SJCRH30 (cell line): ENCODE results near the gene FGF8. TPM values are rescaled to one million over a fixed set of nuclear protein-coding genes. Genes with fewer than 3 reads are reported as not detected.
"Not testable (repeated sequence)": the region's sequence is repeated elsewhere in the genome, so short reads cannot be mapped to it uniquely, and the experiment has no call there.

Source experiments
- DNase-seq, 2 experiments: peaks; one replicate each; pipeline ENCODE4 v3.0.0-alpha.2; 2015 to 2020
- H3K27ac ChIP-seq: fragments of 250-450 bp; sonication (Bioruptor Pico); 2 replicates; pipeline ENCODE4 v1.5.1; 2020; ENCODE audit warnings: mild to moderate bottlenecking, moderate library complexity
- H3K27me3 ChIP-seq: fragments of 250-450 bp; sonication (Bioruptor Pico); 2 replicates; pipeline ENCODE4 v1.5.1; 2020; ENCODE audit warnings: mild to moderate bottlenecking, moderate library complexity
- H3K36me3 ChIP-seq: fragments of 250-450 bp; sonication (Bioruptor Pico); 2 replicates; pipeline ENCODE4 v1.5.1; 2020; ENCODE audit warnings: mild to moderate bottlenecking, moderate library complexity
- H3K4me1 ChIP-seq: fragments of 250-450 bp; sonication (Bioruptor Pico); 2 replicates; pipeline ENCODE4 v1.5.1; 2020; ENCODE audit warnings: mild to moderate bottlenecking, moderate library complexity
- H3K4me3 ChIP-seq: fragments of 250-450 bp; sonication (Bioruptor Pico); 2 replicates; pipeline ENCODE4 v1.5.1; 2020; ENCODE audit warnings: mild to moderate bottlenecking, moderate library complexity
- H3K9me3 ChIP-seq: fragments of 250-450 bp; sonication (Bioruptor Pico); replicated peaks from 2 replicates; pipeline ENCODE4 v1.5.1; 2020; ENCODE audit warnings: mild to moderate bottlenecking, moderate library complexity
- total RNA-seq: library from RNA; depleted of rRNA; stranded (reverse); fragments of >200 nt; shearing (Covaris generic); gene quantifications from 2 replicates; pipeline ENCODE4 v1.2.3, GENCODE V29; 2014

FGF8 gene
- total RNA-seq, 1 experiment from 2014 or later = 115 TPM

DNA sequence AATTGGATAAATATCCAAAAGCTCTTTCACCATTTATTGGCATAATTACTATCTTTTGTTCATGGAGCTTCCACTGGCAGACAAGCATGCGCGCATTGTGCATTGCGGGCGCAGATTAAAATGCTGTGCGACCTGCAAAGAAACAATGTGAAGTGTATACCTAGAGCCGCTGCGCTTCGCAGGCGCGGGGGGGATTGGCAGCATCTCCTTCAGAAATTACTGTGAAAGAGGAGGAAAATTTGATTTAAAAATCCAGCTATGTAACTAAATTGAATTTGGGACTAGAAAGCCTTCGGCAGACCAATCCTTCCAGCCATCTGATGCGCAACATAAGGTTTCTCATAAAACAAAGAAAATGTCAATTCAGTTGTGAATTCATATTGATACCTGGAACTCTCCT lies 17.6 kb upstream of the FGF8 start:
- Histone ChIP-seq H3K27ac (no peak overlapping the region), H3K36me3 (peaks cover 97% of the 10 kb centered on the region), H3K27me3 (no peaks in the 10 kb centered on the region), H3K9me3 (no peaks in the 10 kb centered on the region), H3K4me3 (no peak overlapping the region), H3K4me1 (no peaks in the 10 kb centered on the region)
- DNase-seq = no peak

DNA sequence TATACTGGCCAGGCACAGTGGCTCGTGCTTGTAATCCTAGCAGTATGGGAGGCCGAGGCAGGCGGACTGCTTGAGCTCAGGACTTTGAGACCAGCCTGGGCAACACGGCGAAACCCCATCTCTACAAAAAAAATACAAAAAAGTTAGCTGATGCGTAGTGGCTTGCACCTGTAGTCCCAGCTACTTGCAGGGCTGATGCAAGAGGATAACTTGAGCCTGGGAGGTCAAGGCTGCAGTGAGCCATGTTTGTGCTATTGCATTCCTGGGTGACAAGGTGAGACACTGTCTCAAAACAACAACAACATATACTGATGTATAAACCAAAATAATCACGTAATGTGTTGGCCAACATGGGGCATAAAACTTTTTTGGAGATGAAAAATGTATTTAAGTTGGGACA lies 13.8 kb upstream of the FGF8 start:
- Histone ChIP-seq H3K9me3 (no peaks in the 10 kb centered on the region), H3K27me3 (no peaks in the 10 kb centered on the region), H3K4me1 (no peaks in the 10 kb centered on the region), H3K4me3 (no peak overlapping the region), H3K36me3 (peaks cover 91% of the 10 kb centered on the region), H3K27ac (no peak overlapping the region)
- DNase-seq = no peak

DNA sequence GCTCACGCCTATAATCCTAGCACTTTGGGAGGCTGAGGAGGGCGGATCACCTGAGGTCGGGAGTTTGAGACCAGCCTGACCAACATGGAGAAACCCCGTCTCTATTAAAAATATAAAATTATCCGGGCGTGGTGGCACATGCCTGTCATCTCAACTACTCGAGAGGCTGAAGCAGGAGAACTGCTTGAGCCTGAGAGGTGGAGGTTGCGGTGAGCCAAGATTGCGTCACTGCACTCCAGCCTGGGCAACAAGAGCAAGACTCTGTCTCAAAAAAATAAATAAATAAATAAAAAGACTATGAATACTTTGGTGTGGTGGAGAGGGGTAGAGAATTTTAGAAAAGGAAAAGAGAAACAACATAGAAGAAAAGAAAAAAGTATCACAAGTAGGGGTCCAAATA lies 13.3 kb upstream of the FGF8 start:
- peaks cover 88% of the 10 kb centered on the region for H3K36me3 ChIP-seq
- DNase-seq, H3K4me1 ChIP-seq, H3K9me3 ChIP-seq, H3K4me3 ChIP-seq, H3K27ac ChIP-seq, H3K27me3 ChIP-seq: not testable (repeated sequence)

DNA sequence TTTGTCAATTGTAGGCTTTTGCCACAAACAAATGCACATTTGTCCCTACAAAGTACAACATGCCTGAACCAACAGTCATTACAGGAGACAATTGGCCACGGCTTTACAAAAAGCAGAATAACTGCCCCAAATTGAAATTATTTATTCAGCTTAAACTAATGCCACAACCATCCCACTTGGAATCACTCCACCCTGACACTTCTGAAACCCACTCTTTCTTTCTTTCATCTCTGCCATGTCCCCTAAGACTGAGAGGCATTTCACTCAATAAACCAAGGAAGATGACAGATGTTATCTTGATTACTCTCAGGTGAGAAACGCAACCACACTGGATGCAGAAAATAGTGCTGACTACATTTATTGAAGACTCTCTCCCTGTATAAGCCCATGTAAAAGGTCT lies 9.9 kb upstream of the FGF8 start:
- peaks cover 8% of the 10 kb centered on the region for H3K4me1 ChIP-seq
- no peak overlapping the region for H3K4me3 ChIP-seq
- peaks cover 55% of the 10 kb centered on the region for H3K36me3 ChIP-seq
- no peak for DNase-seq
- no peaks in the 10 kb centered on the region for H3K9me3 ChIP-seq
- H3K27me3 ChIP-seq = no peaks in the 10 kb centered on the region
- H3K27ac ChIP-seq = no peak overlapping the region

DNA sequence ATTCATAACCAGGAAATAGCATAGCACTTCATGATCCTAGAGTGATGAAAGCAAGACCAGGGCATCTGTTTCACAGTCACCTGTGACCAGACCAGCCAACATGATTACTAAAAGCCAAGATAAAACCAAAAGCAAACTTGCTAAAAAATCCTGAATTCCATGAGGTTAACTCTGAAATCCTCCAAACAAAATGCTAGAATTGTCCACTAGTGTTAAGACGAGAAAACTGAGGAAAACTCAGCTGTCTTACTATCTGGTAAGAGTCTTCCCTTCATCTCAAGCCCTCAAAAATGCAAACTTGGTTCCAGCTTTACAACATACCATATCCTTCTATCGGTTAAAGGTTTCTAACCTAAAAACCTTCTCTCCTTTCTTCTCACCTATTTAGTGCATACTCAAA lies 8.6 kb upstream of the FGF8 start:
- Histone ChIP-seq H3K4me3 (no peak overlapping the region), H3K27ac (no peak overlapping the region), H3K4me1 (peaks cover 16% of the 10 kb centered on the region), H3K27me3 (no peaks in the 10 kb centered on the region), H3K9me3 (no peaks in the 10 kb centered on the region), H3K36me3 (peaks cover 45% of the 10 kb centered on the region)
- no peak for DNase-seq

DNA sequence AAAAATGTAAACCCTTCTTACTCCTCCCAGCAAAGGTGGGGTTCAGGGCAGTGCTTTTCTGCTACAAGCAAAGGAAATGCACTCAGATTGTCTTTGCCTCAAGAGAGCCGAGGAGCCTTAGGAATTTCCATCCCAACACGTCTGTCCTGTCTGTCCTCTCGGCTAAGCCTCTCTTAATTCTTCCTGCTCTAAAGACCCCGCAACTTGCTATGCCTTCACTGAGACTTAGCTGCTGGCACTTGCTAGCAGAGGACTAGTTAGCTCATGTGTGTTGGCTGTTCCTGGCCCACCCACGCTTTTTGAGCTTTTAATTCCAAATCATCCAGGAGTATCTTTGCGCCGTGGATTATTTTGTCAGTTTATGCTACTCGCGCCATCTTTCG lies 7.8 kb upstream of the FGF8 start:
- peak; percentile 12 to 54 for DNase-seq
- H3K36me3 ChIP-seq = peaks cover 38% of the 10 kb centered on the region
- peaks cover 21% of the 10 kb centered on the region for H3K4me1 ChIP-seq
- H3K27ac ChIP-seq = peak overlapping the region; percentile 68; the same call in 1 of the 2 replicates
- H3K9me3 ChIP-seq = no peaks in the 10 kb centered on the region
- H3K4me3 ChIP-seq = peak overlapping the region; percentile 74
- H3K27me3 ChIP-seq = no peaks in the 10 kb centered on the region

DNA sequence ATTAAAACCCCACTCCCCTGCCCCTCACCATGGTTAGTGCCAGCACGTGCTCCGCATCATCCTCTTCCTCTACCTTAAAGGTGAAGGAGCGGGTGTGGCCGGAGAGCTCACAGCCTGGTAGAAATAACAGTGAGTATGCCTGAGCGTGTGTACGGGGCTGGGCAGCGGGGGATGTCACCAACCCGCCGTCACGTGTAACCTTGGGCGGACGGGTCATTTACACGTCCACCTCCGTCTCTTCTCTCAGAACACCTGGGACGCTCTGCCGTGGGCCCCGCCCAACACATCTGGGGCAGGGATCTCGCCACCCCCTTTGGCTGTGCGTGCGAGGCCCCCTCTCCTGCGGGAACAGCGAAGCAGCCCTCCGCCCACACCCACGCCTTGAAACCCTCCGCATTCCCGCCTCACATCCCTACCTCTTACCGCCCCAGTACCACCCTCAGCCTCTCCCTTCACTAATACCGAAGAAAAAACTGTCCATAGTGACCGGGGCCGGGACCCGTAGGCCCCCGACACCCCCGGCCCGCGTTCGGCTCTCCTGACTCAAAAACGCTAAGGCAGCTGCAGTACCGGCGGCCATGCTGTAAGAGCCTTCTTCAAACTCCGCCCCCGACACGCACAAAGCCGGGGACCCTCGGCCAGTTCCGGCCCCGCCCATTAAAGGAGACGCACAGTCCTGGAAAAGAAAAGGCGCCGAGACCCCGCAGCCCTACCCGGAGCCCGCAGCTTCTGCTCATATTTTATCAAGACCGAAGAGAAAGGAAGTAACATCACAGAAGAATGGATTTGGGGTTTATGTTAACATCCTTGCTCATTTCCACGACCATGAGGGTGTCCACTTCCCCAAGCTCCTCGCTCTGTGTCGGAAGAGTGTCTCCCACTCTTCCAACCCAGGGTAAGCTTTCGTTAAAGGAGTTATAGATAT lies 7.2 kb upstream of the FGF8 start, which contains the start of gene NPM3:
Gene NPM3, minus strand, starts transcription at position 636 of the 925 bp plus-strand sequence. Its CDS starts 56 bp downstream, at position 580.
- H3K4me1 ChIP-seq = peaks cover 28% of the 10 kb centered on the region
- peaks cover 36% of the 10 kb centered on the region for H3K36me3 ChIP-seq
- no peaks in the 10 kb centered on the region for H3K27me3 ChIP-seq
- peak within 1 kb of the TSS; percentile 74 for H3K4me3 ChIP-seq
- no peaks in the 10 kb centered on the region for H3K9me3 ChIP-seq
- DNase-seq = peak; percentile 94 to 96
- H3K27ac ChIP-seq = peak within 1 kb of the TSS; percentile 68

DNA sequence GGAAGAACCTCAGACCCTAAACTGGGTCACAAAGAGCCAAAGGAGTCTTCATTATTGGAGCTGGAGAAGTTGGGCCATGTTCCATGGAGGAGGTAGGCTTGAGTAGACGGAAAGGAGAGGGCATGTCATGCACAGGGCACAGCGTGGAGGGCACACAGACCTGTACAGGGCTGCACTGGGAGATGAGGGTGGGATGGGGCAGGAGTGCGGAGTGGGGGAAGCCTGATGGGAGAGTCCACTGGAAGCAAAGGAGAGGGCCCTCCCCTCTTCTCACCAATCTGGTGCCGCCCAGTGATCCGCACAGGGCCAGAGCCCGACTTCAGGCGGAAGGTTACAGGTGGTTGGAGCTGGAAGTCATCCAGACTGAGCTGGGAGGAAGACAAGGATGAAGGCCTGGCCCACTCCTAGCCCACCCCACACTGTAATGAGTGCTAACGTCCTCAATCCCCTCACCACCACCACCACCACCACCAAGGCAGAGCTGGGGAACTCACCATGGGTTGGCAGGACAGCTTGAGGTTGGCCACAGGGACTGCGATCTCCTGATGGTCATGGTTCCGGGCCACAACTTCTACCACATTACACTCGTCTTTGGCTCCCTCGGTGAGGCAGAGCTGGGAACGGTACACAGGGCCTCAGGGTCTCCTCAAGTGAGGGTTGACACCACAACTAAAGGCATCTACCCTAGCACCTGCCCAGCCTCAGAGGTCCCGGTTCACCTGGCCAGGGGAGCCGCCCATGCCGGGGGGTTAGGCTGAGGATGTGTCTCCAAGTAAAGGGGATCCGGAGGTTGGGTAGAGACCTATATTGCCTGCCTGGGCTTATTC lies 6.3 kb upstream of the FGF8 start:
- H3K4me1 ChIP-seq = peaks cover 36% of the 10 kb centered on the region
- no peaks in the 10 kb centered on the region for H3K27me3 ChIP-seq
- H3K4me3 ChIP-seq = peak overlapping the region; percentile 74
- H3K36me3 ChIP-seq = peaks cover 32% of the 10 kb centered on the region
- DNase-seq = peak in 1 of 2 experiments; percentile 17
- peak overlapping the region; percentile 68 for H3K27ac ChIP-seq
- no peaks in the 10 kb centered on the region for H3K9me3 ChIP-seq

DNA sequence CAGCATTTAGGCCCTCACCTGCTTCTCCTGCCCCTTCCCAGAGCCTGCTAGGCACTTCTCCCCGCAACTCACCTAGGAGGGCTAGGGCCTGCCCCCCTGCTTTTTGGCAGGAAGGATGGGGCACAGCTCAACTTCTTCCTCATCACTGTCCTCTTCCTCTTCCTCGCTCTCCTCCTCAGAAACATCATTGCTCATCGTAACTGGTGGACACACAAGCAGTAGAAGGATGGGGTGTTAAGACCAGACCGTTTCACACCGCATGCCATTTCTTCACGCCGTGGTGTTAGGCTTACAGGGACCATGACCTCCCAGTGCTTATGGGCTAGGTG lies 5.7 kb upstream of the FGF8 start:
- peaks cover 42% of the 10 kb centered on the region for H3K4me1 ChIP-seq
- DNase-seq = no peak

DNA sequence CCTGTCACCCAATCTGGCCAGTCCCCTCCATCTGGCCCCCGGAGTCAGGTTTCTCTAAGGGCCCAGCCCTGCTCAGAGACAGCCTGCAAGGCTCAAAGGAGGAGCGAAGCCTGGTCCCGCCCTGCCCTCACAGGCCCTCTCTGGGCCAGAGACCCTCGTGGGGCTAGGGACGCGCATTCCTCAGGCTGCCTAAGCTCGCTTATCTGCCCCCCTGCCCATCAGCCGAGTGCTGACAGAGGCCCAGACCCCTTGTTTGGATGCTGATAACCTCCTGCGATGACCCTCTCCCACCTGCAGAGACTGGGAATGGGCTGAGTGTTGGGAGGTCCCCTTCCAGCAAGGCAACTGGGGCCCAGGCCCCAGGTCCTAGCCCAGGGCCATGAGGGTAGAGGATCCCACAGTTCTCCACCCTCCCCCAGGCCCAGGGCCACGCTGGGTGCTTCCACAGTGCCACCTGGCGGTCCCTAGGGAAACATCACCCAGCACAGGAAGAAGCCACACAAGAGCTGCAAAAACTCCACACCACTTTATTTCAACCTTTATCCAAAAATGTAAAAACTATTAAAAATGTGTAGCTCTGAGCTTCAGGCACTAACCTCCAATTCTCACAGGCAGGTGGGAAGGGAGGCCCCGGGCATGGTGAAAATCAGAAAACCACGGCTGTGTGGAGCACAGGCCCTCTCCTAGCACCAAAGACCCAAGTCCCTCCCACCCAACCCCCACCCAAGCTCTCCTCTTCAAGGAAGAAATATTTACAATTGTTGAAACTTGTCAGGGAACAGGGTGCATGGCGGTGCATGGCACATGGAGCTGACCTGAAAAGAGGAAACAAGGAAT lies 5.1 kb upstream of the FGF8 start:
- no peaks in the 10 kb centered on the region for H3K27me3 ChIP-seq
- no peaks in the 10 kb centered on the region for H3K9me3 ChIP-seq
- peaks cover 22% of the 10 kb centered on the region for H3K36me3 ChIP-seq
- peak overlapping the region; percentile 30 for H3K27ac ChIP-seq
- peaks cover 44% of the 10 kb centered on the region for H3K4me1 ChIP-seq
- peak; percentile 90 to 97 for DNase-seq
- no peak overlapping the region for H3K4me3 ChIP-seq

More for the DNA sequence above, 5.7 kb upstream of the FGF8 start:
- Histone ChIP-seq H3K9me3 (no peaks in the 10 kb centered on the region), H3K4me3 (peak overlapping the region; percentile 74; the same call in 1 of the 2 replicates), H3K27me3 (no peaks in the 10 kb centered on the region), H3K27ac (no peak overlapping the region), H3K36me3 (peaks cover 28% of the 10 kb centered on the region)

DNA sequence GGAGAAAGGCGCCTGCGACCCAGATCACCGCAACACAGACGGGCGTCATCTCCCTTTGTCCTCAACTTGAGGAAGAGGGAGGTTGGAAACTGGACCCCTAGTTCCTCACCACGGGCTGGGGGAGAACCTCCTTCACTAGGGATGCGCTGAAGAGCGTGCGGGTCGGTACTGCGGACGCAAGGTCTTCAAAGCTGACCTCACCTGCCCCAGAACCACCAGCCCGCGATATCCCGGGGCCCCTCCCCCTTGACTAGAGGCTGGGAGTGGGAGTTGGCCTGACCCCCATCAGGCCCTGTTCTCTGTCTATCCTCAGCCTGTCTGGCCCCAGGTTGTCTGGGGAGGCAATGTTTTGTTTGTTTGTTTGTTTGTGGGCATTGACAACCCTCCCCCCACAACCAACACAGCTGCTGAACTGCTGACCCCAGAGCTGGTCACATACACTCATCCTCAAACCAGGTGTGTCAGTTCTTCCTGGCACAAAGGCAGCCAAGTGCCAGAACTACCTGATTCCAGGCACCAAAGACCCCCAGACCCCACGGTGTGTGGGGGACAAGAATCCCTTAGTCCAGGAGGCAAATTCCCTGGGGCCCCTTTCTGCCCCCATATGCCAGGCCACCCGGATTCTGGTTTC lies 4.4 kb upstream of the FGF8 start:
- Histone ChIP-seq H3K36me3 (peaks cover 15% of the 10 kb centered on the region), H3K27ac (peak overlapping the region; percentile 30), H3K9me3 (no peaks in the 10 kb centered on the region), H3K4me3 (no peak overlapping the region), H3K4me1 (peaks cover 44% of the 10 kb centered on the region), H3K27me3 (no peaks in the 10 kb centered on the region)
- DNase-seq = peak in 1 of 2 experiments; percentile 18

DNA sequence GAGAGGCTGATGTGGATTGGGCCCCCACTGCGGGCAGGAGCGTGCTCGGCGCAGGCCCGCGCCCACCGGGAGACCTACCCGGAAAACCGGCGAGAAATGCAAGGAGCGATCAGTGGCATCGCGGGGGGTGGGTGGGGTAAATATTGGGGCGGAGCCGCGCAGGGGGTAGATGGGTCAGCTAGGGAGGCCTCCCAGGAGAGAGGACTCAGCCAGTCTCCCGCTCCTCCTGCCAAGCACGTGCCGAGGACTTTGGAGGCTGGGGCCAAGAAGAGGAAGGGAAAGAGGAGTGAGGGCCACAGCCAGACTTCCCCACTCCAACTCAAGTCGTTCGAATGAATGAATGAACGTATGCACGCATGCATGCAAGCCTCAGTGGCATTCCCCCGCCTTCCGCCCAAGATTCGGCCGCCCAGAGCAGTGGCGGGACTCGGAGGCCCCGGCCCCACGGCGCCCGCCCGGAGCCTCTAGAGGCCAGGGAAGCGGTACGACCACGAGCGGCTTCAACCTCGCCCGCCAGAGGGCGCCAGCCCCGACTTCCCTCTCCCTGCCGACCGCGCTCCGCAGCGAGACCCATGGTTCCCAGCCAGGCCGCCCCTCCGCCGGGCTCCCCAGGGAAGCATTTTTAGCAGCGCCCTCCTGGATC lies 3.8 kb upstream of the FGF8 start:
- Histone ChIP-seq H3K27ac (no peak overlapping the region; the same call in 1 of the 2 replicates), H3K9me3 (no peaks in the 10 kb centered on the region), H3K4me1 (peaks cover 47% of the 10 kb centered on the region), H3K36me3 (peaks cover 8% of the 10 kb centered on the region), H3K4me3 (no peak overlapping the region), H3K27me3 (no peaks in the 10 kb centered on the region)
- peak in 1 of 2 experiments; percentile 26 for DNase-seq

DNA sequence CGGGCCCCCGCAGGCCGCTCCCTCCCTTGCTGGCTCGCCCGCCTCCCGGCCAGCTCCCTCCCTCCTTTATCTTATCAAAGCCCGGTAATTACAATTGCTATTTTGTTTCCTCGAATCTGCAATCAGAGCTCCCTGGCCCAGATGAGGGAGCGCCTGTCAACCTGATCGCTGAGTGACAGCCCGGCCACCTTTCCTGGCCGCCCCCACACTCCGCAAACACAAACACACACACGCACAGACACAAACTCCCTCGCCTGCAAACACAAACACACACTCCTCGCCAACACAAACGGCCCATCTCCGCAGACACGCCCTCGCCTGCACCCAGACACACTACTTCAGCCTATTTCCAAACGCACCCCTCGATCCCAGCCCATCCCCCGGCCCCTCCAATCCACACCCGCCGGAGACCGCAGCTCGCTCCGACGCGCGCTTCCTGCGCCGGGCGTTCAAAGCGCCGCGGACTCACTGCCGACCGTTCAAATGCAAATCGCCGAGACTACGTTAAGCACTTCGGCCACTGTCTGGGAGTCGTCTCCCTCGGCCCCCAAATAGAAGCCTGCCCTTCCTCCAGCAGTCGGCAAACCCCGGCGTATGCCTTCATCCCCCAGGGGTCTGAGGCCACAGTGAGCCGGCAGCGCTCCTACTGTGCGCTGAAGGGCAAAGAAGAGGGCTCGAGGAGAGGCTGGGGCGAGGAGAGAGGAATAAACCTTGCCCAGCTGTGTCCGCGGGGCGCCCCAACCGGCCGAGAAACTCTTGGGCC lies 3.0 kb upstream of the FGF8 start:
- Histone ChIP-seq H3K9me3 (no peaks in the 10 kb centered on the region), H3K27me3 (no peaks in the 10 kb centered on the region), H3K4me1 (peaks cover 53% of the 10 kb centered on the region), H3K4me3 (0 out of 2 replicates have a peak overlapping the region, but pooled peaks have one; percentile 1), H3K27ac (peak overlapping the region; percentile 39), H3K36me3 (peaks cover 14% of the 10 kb centered on the region)
- peak; percentile 83 to 87 for DNase-seq
